CD4-positive, alpha-beta T cell treated with Interleukin-1 beta for 1 hour (primary cell): ENCODE measurements around the gene POR.
"Not testable (repeated sequence)": the region's sequence is repeated elsewhere in the genome, so short reads cannot be mapped to it uniquely, and the experiment has no call there.

ENCODE experiments used
- DNase-seq, 2 donors: peaks; one replicate each; pipeline ENCODE4 v3.0.0-alpha.2; 2020 to 2022

POR gene

DNA sequence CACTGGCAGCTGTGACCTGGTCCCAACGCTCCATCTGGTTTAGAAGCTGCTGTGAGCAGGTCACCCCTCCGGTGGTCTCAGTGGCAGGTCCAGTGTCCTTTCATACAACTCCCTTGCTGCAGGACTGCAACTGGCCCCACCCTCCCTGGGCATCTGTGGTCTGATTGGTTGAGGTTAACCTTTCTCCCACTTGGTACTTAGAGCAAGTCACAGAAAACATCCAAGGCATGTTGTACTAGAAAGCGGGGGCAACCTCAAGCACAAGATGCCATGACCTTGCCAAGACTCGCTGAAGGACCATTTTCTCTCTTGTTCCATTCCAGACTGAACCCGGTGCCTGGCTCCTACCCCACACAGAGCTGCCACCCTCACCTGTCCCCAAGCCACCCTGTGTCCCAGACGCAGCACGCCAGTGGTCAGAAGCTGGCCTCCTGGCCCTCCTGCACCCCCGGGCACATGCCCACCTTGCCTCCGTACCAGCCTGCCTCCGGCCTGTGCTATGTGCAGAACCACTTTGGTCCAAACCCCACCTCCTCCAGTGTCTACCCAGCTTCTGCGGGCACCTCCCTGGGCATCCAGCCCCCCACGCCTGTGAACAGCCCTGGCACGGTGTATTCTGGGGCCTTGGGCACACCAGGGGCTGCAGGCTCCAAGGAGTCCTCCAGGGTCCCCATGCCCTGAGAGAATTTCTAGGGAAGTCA lies 27.1 kb upstream of the POR start:
- no peak for DNase-seq

GRCh38 chr7:75888464-75889222 lies 26.3 kb upstream of the POR start:
- DNase-seq: no peak

- no peak for DNase-seq
Observed at GRCh38 chr7:75889223-75889825, 25.6 kb upstream of the POR start.

DNA sequence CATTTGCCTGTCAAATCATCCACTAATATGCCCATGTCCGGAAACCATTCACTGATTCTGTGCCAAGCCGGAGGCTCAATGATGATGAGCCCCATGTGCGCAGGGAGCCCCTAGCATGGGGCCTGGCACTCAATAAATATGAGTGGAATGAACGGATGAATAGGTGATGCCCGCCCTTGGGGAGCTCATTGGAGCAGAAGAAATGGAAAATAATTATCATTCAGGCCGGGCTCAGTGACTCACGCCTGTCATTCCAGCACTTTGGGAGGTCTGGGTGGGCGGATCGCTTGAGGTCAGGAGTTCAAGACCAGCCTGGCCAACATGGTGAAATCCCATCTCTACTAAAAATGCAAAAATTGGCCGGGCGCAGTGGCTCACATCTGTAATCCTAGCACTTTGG lies 25.1 kb upstream of the POR start:
- DNase-seq: no peak

- DNase-seq: not testable (repeated sequence)
Observed at GRCh38 chr7:75891237-75891636, 23.7 kb upstream of the POR start.

GRCh38 chr7:75891815-75892411 lies 23.0 kb upstream of the POR start:
- no peak for DNase-seq

GRCh38 chr7:75892634-75893272 lies 22.2 kb upstream of the POR start:
- no peak for DNase-seq

- DNase-seq: no peak
Observed at GRCh38 chr7:75896803-75897327, 18.1 kb upstream of the POR start.

DNA sequence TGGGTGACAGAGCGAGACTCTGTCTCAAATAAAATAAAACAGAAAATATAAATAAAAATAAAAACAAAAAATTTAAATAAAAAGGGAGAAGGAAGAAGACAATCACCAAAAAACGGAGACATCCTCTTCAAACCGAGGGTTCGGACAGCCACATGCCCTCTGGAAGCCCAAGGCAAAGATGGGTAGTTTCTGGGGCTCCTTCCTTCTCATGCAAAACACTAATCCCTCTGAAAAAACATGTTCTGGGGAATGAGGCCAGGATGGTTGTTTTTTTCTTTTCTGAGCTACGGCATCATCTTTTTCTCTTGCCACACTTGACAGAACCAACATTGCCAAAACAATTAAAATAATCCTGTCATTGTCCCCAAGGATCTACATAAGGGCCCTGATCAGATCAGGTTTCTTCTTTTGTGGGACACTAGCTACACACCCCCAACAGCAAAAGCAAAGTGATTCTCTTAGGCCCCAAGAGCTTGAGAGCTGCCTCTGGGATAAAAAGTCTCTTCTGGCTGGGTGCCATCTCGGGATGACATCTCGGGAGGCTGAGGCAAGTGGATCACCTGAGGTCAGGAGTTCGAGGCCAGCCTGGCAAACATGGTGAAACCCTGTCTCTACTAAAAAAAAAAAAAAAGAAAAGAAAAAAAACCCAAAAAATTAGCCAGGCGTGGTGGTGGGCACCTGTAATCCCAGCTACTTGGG lies 14.2 kb upstream of the POR start:
- no peak for DNase-seq

- peak in 1 of 2 donors; percentile 68 for DNase-seq
Observed at GRCh38 chr7:75905785-75906604, 9.0 kb upstream of the POR start.

GRCh38 chr7:75906991-75907667 lies 7.8 kb upstream of the POR start:
- no peak for DNase-seq

DNA sequence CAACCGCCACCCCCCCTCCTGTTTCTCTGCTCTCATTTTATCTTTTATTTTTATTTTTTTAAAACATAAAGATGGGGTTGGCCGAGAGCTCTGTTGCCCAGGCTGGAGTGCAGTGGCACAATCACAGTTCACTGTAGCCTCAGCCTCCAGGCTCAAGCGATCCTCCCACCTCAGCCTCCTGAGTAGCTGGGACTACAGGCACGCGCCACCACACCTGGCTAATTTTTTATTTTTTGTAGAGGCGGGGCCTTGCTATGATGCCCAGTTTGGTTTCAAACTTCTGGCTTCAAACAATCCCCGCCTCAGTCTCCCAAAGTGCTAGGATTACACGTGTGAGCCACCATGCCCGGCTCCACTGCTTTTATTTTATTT lies 7.3 kb upstream of the POR start:
- DNase-seq: not testable (repeated sequence)

DNA sequence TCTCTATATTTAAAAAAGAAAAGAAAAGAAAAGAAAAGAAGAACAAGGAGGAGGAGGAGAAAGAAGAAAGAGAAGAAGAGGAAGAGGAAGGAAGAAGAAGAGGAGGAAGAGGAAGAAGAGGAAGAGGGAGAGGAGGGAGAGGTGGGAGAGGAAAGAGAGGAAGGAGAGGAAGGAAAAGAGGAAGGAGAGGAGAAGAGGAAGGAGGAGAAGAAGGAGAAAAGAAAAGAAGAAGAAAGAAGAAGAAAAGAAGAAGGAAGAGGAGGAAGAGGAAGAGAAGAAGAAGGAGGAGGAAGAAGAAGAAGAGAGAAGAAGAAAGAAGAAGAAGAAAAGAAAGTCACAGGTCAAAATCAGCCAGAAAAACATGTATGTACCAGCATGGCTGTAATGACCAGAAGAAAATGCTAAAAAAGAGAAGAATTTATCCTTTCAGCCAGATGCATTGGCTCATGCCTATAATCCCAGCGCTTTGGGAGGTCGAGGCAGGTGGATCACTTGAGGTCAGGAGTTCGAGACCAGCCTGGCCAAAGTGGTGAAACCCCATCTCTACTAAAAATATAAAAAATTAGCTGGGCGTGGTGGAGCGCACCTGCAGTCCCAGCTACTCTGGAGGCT lies 5.3 kb upstream of the POR start:
- no peak for DNase-seq

- not testable (repeated sequence) for DNase-seq
Observed at GRCh38 chr7:75911186-75911585, 3.8 kb upstream of the POR start.

- no peak for DNase-seq
Observed at GRCh38 chr7:75913437-75913836, 1.5 kb upstream of the POR start.

DNA sequence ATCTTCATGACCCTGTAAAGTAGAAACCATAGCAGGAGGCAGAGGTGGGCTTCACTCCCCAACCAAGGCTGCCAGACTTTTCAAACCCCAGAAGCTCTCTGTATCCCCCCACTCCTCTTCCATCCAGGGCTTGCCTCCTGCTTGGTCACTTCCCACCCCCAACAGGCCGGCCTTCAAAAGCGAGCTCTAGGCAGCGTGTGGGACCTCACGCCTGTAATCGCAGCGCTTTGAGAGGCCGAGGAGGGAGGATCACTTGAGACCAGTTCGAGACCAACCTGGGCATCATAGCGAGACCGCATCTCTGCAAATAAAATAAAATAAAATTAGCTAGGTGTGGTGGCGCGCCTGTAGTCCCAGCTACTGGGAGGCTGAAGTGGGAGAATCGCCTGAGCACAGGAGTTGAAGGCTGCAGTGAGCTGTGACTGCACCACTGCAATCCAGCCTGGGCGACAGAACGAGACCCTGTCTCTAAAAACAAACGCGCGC lies 743 bp upstream of the POR start:
- no peak for DNase-seq

DNA sequence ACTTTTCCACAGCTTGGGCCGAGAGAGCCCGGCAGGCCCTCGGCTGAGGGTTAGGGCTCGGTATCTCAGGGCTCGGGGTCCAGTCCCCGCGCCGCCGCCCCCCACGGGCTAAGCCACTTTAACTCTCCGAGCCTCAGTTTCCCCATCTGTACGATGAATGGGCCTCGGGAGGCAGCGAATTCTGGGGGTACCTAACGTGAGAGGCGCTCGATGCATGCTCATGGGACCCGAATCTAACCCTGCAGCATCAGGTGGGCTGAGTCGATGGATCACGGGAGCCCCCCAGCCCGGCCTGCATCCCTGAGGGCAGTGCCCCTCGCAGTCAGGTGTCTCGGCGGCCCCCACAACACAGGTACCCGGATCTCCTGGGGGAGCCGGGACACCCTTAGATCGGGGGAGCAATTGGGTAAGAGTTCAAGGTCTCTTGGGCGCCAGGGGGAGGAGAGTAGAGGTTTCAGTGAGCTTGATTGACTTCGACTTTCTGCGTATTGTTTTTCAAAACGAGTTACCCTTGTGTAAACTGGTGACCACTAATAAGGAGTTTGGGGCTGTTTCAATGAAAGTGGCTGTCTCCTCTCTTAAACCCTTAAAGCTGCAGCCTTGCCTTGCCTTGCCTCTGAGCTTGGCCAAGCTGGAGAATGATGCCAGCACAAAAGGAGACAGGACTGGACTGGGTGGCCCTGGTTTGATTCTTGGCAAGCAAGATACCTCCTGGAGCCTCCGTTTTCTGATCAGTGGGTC lies 631 bp downstream of the POR start:
- DNase-seq: peak in 1 of 2 donors; percentile 15

GRCh38 chr7:75916259-75916658 lies 1.3 kb downstream of the POR start:
- no peak for DNase-seq
